SU-DHL-6 (cell line): ENCODE data around the gene MAP7D2.

Experiments used
- CTCF ChIP-seq: fragments of 200-600 bp; sonication (generic); IDR thresholded peaks from one replicate; pipeline ENCODE4 v1.5.1; 2017; ENCODE audit warnings: antibody characterized with exemption, mild to moderate bottlenecking, low read length, moderate library complexity; ENCODE audit not compliant: insufficient read depth, poor library complexity, severe bottlenecking
- EZH2phosphoT487 ChIP-seq: fragments of 200-600 bp; sonication (generic), shearing (Covaris generic); conservative IDR thresholded peaks from 2 replicates; pipeline ENCODE4 v1.6.1; 2018; ENCODE audit warnings: mild to moderate bottlenecking, antibody characterized with exemption, low read length, moderate library complexity, mixed read lengths

DNA sequence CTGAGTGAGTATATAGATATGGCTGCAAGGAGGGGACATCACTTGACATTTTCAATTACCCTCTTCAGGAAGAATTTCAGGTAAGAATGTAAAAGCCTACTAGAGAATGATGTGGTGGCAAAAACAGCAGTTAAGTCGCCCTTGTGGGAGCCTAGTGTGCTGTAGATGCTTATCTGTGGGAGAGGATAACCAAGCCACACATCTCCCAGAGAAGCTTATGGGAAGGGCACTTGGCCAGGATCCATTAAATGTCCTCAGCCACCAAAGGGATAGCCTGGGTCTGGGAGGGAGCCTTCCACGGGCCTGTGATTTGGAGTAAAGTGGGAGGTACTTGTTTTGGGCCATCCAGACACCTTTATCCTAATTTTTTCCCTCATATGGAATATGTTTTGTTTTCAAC is 84.5 kb downstream of the MAP7D2 start:
- TF ChIP-seq CTCF (no peak), EZH2phosphoT487 (no peak)
